Body of pancreas (tissue), 4 donors: ENCODE data around the gene ST7L. TPM values are rescaled to one million over a fixed set of nuclear protein-coding genes. Genes with fewer than 3 reads are reported as not detected.

ENCODE experiments used
- ATAC-seq: fragments of 150-250 bp; one replicate; pipeline ENCODE4 v1.9.1; 2016
- DNase-seq, 4 donors: peaks; one replicate each; pipeline ENCODE4 v3.0.0-alpha.2; 2019
- H3K27ac ChIP-seq, 4 donors: fragments of 200-600 bp; sonication (generic); 1 replicate in 3 of 4; 2 replicates in 1 of 4; pipeline versions ENCODE4 v1.5.1 to v1.6.1; 2016 to 2019; ENCODE audit warnings: mild to moderate bottlenecking in 1 of 4, mixed read lengths in 1 of 4, moderate library complexity in 1 of 4
- H3K27me3 ChIP-seq, 2 donors: fragments of 200-600 bp; sonication (generic); one replicate each; pipeline ENCODE4 v1.6.0; 2016; ENCODE audit warnings: mild to moderate bottlenecking in 1 of 2
- H3K36me3 ChIP-seq, 2 donors: fragments of 200-600 bp; sonication (generic); replicated peaks in 1 of 2; 2 replicates each; pipeline ENCODE4 v1.5.1; 2016; ENCODE audit warnings: low read depth in 2 of 2; ENCODE audit not compliant: insufficient read depth in 1 of 2
- H3K4me1 ChIP-seq: fragments of 200-600 bp; sonication (generic); one replicate; pipeline ENCODE4 v1.6.0; 2016
- H3K4me3 ChIP-seq, 2 donors: fragments of 200-600 bp; sonication (generic); 1 replicate in 1 of 2; 2 replicates in 1 of 2; pipeline ENCODE4 v1.5.1; 2016 to 2019
- H3K9me3 ChIP-seq, 3 donors: fragments of 200-600 bp; sonication (generic); 1 replicate in 2 of 3; 2 replicates in 1 of 3; pipeline ENCODE4 v1.5.1; 2016
- CTCF ChIP-seq, 7 experiments: fragments of 450-650 bp in 4 of 7; fragments of 200-600 bp in 3 of 7; sonication (generic) in 3 of 7; IDR thresholded peaks; one replicate each; pipeline ENCODE4 v1.5.1; 2016 to 2019; ENCODE audit warnings: antibody characterized with exemption in 7 of 7
- POLR2A ChIP-seq, 3 donors: fragments of 450-650 bp; IDR thresholded peaks; one replicate each; pipeline ENCODE4 v1.6.1; 2016; ENCODE audit warnings: antibody characterized with exemption in 3 of 3, mild to moderate bottlenecking in 2 of 3
- WGBS, 2 donors: methylation state at CpG; one replicate each; pipeline ENCODE4 v1.1.5; 2017; 5-methylcytosine and 5-hydroxymethylcytosine counted together
- intact Hi-C: fragments of 100-400 bp; cut with DNase I; formaldehyde crosslinking; loops from one replicate; pipeline ENCODE4 v1.15.1; 2023
- total RNA-seq, 2 donors: library from RNA; depleted of rRNA; stranded (reverse); fragments of >200 nt; gene quantifications; one replicate each; pipeline ENCODE4 v1.1.0, GENCODE V29; 2016

The ST7L gene
- total RNA-seq, 2 donors from 2014 or later, result 9.6 to 22.3 TPM

GRCh38 chr1:112536561-112536960 is 82.4 kb downstream of the ST7L start:
- no peaks in the 10 kb centered on the region for H3K4me1 ChIP-seq
- intact Hi-C loops, result no loop called here
- DNase-seq, result no peak
- H3K27me3 ChIP-seq, result no peaks in the 10 kb centered on the region
- TF ChIP-seq CTCF (IDR thresholded peaks at IDR 0.05) (no peak), POLR2A (IDR thresholded peaks at IDR 0.05) (no peak)
- H3K27ac ChIP-seq, result no peak overlapping the region
- H3K4me3 ChIP-seq, result no peak overlapping the region
- H3K9me3 ChIP-seq, result no peaks in the 10 kb centered on the region
- peaks cover 0 to 5% of the 10 kb centered on the region in 2 donors for H3K36me3 ChIP-seq
- WGBS, 2 donors, result 71 to 78% methylated on average over 2 of the region's 2 CpGs
- ATAC-seq, result no peak

- Histone ChIP-seq H3K4me3 (no peak overlapping the region), H3K4me1 (peaks cover 4% of the 10 kb centered on the region), H3K9me3 (no peaks in the 10 kb centered on the region), H3K27ac (no peak overlapping the region), H3K27me3 (no peaks in the 10 kb centered on the region), H3K36me3 (peaks cover 0 to 3% of the 10 kb centered on the region in 2 donors)
- 94 to 96% methylated on average over 6 of the region's 6 CpGs for WGBS, 2 donors
- DNase-seq (no peak), ATAC-seq (no peak)
- TF ChIP-seq POLR2A (IDR thresholded peaks at IDR 0.05), result no peak
- TF ChIP-seq CTCF (IDR thresholded peaks at IDR 0.05), result no peak
- intact Hi-C loops, result no loop called here
These were observed 85.9 kb downstream of the ST7L start for GRCh38 chr1:112533029-112533428.

- 76 to 87% methylated on average over 4 of the region's 4 CpGs for WGBS, 2 donors
- Histone ChIP-seq H3K27ac (no peak overlapping the region), H3K36me3 (no peaks in the 10 kb centered on the region), H3K9me3 (no peaks in the 10 kb centered on the region), H3K4me1 (peaks cover 4% of the 10 kb centered on the region), H3K4me3 (no peak overlapping the region), H3K27me3 (no peaks in the 10 kb centered on the region)
- ATAC-seq, result no peak
- no peak for DNase-seq
- intact Hi-C loops, result no loop called here
- TF ChIP-seq POLR2A (IDR thresholded peaks at IDR 0.05), result no peak
- TF ChIP-seq CTCF (IDR thresholded peaks at IDR 0.05), result no peak
These were observed 86.9 kb downstream of the ST7L start for GRCh38 chr1:112532064-112532463.

- H3K27me3 ChIP-seq, result no peaks in the 10 kb centered on the region
- no peaks in the 10 kb centered on the region for H3K36me3 ChIP-seq
- no peaks in the 10 kb centered on the region for H3K9me3 ChIP-seq
- peaks cover 4% of the 10 kb centered on the region for H3K4me1 ChIP-seq
- H3K27ac ChIP-seq, result no peak overlapping the region
- no peak overlapping the region for H3K4me3 ChIP-seq
- intact Hi-C loops, result no loop called here
- TF ChIP-seq POLR2A (IDR thresholded peaks at IDR 0.05), result no peak
- no peak for TF ChIP-seq CTCF (IDR thresholded peaks at IDR 0.05)
- ATAC-seq (no peak), DNase-seq (no peak)
These were observed 88.1 kb downstream of the ST7L start for GRCh38 chr1:112530832-112531231.

- ATAC-seq (no peak), DNase-seq (no peak)
- H3K4me3 ChIP-seq, result no peak overlapping the region
- H3K27ac ChIP-seq, result no peak overlapping the region
- peaks cover 4% of the 10 kb centered on the region for H3K4me1 ChIP-seq
- no peaks in the 10 kb centered on the region for H3K9me3 ChIP-seq
- intact Hi-C loops, result no loop called here
- H3K36me3 ChIP-seq, result peaks cover 0 to 2% of the 10 kb centered on the region in 2 donors
- TF ChIP-seq CTCF (IDR thresholded peaks at IDR 0.05), result no peak
- TF ChIP-seq POLR2A (IDR thresholded peaks at IDR 0.05), result no peak
- no peaks in the 10 kb centered on the region for H3K27me3 ChIP-seq
These were observed 89.6 kb downstream of the ST7L start for GRCh38 chr1:112529301-112529700.
